Testis (tissue), 3 donors: Measurements from ENCODE around the gene COL6A2. TPM values are rescaled to one million over a fixed set of nuclear protein-coding genes. Genes with fewer than 3 reads are reported as not detected.

Source experiments
- DNase-seq: peaks from one replicate; pipeline ENCODE4 v3.0.0-alpha.2; 2019
- H3K27ac ChIP-seq, 2 donors: fragments of 200-600 bp; sonication (generic); one replicate each; pipeline ENCODE4 v1.5.1; 2019
- H3K27me3 ChIP-seq: fragments of 200-600 bp; sonication (generic); one replicate; pipeline ENCODE4 v1.5.1; 2019
- H3K36me3 ChIP-seq: fragments of 200-600 bp; sonication (generic); one replicate; pipeline ENCODE4 v1.5.1; 2017; ENCODE audit warnings: low read depth; ENCODE audit errors: missing control alignments
- H3K4me1 ChIP-seq: fragments of 200-600 bp; sonication (generic); one replicate; pipeline ENCODE4 v1.5.1; 2019
- H3K4me3 ChIP-seq, 2 donors: fragments of 200-600 bp; sonication (generic); one replicate each; pipeline ENCODE4 v1.5.1; 2017 to 2019
- H3K9me3 ChIP-seq: fragments of 200-600 bp; sonication (generic); one replicate; pipeline ENCODE4 v1.5.1; 2017
- POLR2A ChIP-seq: fragments of 450-650 bp; IDR thresholded peaks from one replicate; pipeline ENCODE4 v1.6.1; 2017; ENCODE audit warnings: antibody characterized with exemption, mild to moderate bottlenecking, moderate library complexity
- WGBS, 2 donors: methylation state at CpG; one replicate each; pipeline ENCODE4 v1.1.5; 2018; 5-methylcytosine and 5-hydroxymethylcytosine counted together
- intact Hi-C: fragments of 100-400 bp; cut with DNase I; formaldehyde crosslinking; loops from one replicate; pipeline ENCODE4 v1.15.1; 2023; ENCODE audit warnings: low total_unique reads
- polyA plus RNA-seq: library from polyadenylated mRNA; stranded (reverse); fragments of 350-450 nt; fragmentation: Illumina TruSeq; extraction: RNeasy Lipid Tissue Mini Kit (QIAGEN cat#74804); gene quantifications from one replicate; pipeline ENCODE4 v1.2.3, GENCODE V29; 2014; ENCODE audit warnings: low read depth, low replicate concordance; ENCODE audit not compliant: insufficient read depth
- total RNA-seq, 2 donors: library from RNA; depleted of rRNA; stranded (reverse); fragments of >200 nt; gene quantifications; one replicate each; pipeline ENCODE4 v1.2.3, GENCODE V29; 2016
- TF ChIP-seq, protein P1 (sequence below), 3 experiments: fragments of 450-650 bp in 2 of 3; fragments of 200-600 bp in 1 of 3; sonication (generic) in 1 of 3; IDR thresholded peaks; one replicate each; pipeline ENCODE4 v1.5.1; 2016 to 2019; ENCODE audit warnings: antibody characterized with exemption in 3 of 3, mild to moderate bottlenecking in 2 of 3, moderate library complexity in 1 of 3

The COL6A2 gene
- total and polyA plus RNA-seq, 3 donors from 2014 or later = 192 to 362 (median 236) TPM

DNA sequence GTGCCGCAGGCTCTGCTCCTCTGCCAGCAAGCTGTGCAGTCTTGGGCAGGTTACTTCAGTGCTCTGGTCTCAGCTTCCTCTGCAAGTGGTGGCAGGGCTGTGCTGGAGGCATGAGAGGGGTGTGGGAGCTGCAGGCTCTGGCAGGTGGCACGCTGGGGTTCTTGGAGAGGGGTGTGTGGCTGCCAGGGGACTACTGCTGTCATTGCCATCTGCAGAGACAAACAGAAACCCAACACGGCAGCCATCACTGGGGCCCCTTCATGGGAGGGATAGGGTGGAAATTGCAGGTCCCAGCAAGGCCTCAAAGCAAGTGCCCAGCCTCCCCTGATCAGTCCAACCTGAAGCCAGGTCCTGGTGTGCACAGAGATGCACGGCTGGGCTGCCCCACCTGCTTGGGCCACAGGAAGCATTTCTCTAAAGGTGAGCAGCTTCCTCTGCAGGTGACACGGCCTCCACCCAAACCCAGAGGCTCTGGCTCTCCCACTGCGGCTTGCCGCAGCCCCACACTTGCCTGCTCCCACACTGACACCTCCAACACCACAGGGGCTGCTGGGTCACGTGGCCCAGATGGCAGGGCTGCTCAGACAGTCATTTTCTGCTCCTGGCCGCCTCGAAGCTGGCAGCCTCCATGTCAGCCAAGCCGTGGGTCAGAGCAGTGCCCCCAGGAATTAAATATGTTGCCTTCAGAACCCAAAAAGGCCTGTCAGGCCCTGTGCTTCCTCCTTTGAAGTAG, 4.1 kb upstream of the COL6A2 start:
- Histone ChIP-seq H3K27ac (no peak overlapping the region), H3K4me3 (no peak overlapping the region), H3K4me1 (peaks cover 3% of the 10 kb centered on the region), H3K27me3 (no peaks in the 10 kb centered on the region), H3K9me3 (no peaks in the 10 kb centered on the region), H3K36me3 (no peaks in the 10 kb centered on the region)
- TF ChIP-seq, protein P1, sequence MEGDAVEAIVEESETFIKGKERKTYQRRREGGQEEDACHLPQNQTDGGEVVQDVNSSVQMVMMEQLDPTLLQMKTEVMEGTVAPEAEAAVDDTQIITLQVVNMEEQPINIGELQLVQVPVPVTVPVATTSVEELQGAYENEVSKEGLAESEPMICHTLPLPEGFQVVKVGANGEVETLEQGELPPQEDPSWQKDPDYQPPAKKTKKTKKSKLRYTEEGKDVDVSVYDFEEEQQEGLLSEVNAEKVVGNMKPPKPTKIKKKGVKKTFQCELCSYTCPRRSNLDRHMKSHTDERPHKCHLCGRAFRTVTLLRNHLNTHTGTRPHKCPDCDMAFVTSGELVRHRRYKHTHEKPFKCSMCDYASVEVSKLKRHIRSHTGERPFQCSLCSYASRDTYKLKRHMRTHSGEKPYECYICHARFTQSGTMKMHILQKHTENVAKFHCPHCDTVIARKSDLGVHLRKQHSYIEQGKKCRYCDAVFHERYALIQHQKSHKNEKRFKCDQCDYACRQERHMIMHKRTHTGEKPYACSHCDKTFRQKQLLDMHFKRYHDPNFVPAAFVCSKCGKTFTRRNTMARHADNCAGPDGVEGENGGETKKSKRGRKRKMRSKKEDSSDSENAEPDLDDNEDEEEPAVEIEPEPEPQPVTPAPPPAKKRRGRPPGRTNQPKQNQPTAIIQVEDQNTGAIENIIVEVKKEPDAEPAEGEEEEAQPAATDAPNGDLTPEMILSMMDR (IDR thresholded peaks at IDR 0.05) = no peak
- no peak for TF ChIP-seq POLR2A
- WGBS, 2 donors = 83% methylated on average over 1 to 11 of the region's 11 CpGs
- no peak for DNase-seq
- intact Hi-C loops = no loop called here

DNA sequence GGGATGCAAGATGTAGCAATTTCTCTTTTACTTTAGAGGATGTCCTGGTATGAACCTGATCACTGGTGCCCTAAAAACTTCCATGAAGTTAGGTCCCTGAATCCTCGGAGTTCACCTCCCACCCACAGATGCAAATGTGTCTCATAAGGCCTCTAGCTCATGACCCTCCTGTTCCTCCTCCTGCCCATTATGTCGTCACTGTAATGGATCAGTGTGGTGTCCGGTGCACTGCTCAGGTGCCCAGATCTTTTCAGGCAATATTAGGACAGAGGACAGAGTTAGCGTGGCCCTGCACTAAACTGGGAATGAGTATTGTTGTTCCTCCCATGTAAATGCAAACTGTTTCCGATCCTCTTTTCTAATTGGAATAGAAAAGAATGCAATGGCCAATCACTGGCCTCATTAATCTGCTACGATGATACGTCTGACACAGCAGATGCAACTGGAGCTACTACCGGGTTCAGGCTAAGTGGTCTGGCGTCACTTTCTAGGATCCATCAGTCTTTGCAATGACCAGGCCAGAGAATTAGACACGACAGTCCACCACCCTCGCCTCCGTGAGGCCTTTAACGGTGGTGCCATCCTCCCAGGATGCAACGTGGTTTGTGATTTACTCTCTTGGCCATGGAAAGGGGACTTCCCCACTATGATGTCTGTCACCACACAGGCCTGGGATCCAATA, 3.4 kb upstream of the COL6A2 start:
- 81 to 83% methylated on average over 14 of the region's 14 CpGs for WGBS, 2 donors
- TF ChIP-seq, protein P1 (IDR thresholded peaks at IDR 0.05) = no peak
- no peak for TF ChIP-seq POLR2A
- Histone ChIP-seq H3K36me3 (no peaks in the 10 kb centered on the region), H3K27me3 (no peaks in the 10 kb centered on the region), H3K4me1 (peaks cover 3% of the 10 kb centered on the region), H3K4me3 (no peak overlapping the region), H3K27ac (no peak overlapping the region), H3K9me3 (no peaks in the 10 kb centered on the region)
- intact Hi-C loops = loop anchor here (5.0 kb wide), 1 partner anchor 122 kb away; no protein-coding TSS in a partner anchor
- DNase-seq = no peak

DNA sequence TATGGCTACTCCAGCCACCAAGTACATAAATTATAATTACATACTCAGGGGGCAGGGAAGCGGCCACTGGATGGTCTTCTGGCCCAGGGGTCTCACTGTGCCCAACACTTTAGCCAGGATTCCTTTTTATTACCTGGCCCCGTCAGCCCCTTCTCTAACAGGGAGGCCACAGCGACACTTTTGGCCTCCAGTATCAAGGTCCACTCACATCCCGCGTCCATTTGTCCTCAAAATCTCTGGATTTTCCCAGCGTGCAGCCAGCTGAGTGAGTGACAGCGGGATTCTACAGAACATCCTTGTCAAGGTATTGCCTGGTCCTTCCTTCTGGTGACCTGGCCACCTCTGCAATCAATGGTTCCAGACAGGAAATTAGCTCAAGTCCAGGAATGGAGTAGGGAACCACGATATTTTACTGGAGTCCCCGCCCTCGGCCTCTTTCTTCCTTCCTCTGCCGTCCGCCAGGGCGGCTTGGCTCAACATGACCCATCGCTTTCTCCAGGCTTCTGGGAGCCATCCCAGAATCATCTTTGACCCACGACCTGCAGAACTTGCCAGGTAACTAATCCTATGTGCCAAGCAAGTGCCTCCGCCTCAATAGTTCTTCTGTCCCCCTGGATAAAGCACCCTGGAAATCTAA, 2.7 kb upstream of the COL6A2 start:
- peaks cover 3% of the 10 kb centered on the region for H3K4me1 ChIP-seq
- no peaks in the 10 kb centered on the region for H3K36me3 ChIP-seq
- intact Hi-C loops = loop anchor here (5.0 kb wide), 1 partner anchor 123 kb away; no protein-coding TSS in a partner anchor
- TF ChIP-seq, protein P1 (IDR thresholded peaks at IDR 0.05) = no peak
- no peak for TF ChIP-seq POLR2A
- WGBS, 2 donors = 79 to 82% methylated on average over 16 of the region's 16 CpGs
- H3K27me3 ChIP-seq = no peaks in the 10 kb centered on the region
- H3K9me3 ChIP-seq = no peaks in the 10 kb centered on the region
- DNase-seq = no peak
- no peak overlapping the region for H3K4me3 ChIP-seq
- no peak overlapping the region for H3K27ac ChIP-seq

DNA sequence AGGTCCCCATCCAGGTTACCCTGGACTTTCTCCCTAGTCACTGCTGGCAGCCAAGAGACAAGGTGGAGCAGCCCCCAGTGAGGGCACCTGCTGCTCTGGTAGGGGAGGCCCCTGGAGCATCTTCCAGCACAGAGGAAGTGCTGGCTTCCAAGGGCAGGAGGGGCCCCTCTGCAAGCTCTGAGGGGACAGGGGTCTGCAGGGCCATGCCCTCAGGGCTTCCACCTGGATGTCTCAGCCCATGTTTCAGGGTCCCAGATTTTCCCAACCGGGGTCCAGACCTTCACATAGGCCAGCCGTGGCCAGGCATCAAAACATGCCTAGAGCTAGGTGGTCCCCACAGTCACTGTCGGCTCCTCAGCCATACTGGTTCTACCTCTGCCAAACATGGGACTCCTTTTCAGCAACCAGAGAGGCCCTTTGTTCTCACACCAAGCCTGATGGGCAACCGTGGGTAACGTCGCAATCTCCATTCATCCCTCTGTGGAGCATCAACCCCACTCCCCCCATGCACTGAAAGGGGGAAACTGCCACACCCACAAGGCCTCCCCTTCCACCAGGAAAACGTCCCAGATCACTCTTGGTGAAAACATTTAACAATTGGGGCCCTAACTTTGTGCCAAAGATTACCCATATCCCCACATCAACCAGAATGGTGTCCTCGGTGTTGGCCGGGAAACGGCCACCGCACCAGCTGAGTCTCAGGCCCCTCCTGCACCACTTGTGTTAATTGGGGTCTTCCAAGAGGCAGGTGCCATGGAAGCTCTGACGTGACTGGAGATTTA, 1.9 kb upstream of the COL6A2 start:
- no peak overlapping the region for H3K27ac ChIP-seq
- no peaks in the 10 kb centered on the region for H3K36me3 ChIP-seq
- 90 to 91% methylated on average over 9 to 12 of the region's 12 CpGs for whole genome bisulfite sequencing, 2 donors
- H3K4me3 ChIP-seq = no peak overlapping the region
- TF ChIP-seq POLR2A = no peak
- TF ChIP-seq, protein P1 (IDR thresholded peaks at IDR 0.05) = no peak
- H3K4me1 ChIP-seq = peaks cover 3% of the 10 kb centered on the region
- no peaks in the 10 kb centered on the region for H3K9me3 ChIP-seq
- no peaks in the 10 kb centered on the region for H3K27me3 ChIP-seq
- intact Hi-C loops = loop anchor here (5.0 kb wide), 1 partner anchor 124 kb away; no protein-coding TSS in a partner anchor
- no peak for DNase-seq
